SK-N-SH (cell line): ENCODE results near the gene OBP2A. TPM values are rescaled to one million over a fixed set of nuclear protein-coding genes. Genes with fewer than 3 reads are reported as not detected.

Experiments
- CTCF ChIA-PET: fragments of 300-600, 350-600 bp; formaldehyde crosslinking; extraction: SDS; loops from one replicate; lab custom pipeline; 2021; lab: Yijun Ruan, JAX
- POLR2A ChIA-PET: fragments of 350-600 bp; sonication (Branson Sonifier 250); formaldehyde crosslinking; extraction: SDS; loops from one replicate; lab custom pipeline; 2020; ENCODE audit warnings: antibody characterized with exemption, inconsistent platforms; lab: Yijun Ruan, JAX
- DNase-seq: peaks from one replicate; pipeline ENCODE4 v3.0.0; 2012
- H2AFZ ChIP-seq: fragments of 200-600 bp; sonication (generic); 2 replicates; pipeline ENCODE4 v1.8.1; 2016; ENCODE audit warnings: antibody characterized with exemption, mild to moderate bottlenecking, low read depth
- H3F3A ChIP-seq: fragments of 200-600 bp; sonication (generic); replicated peaks from 2 replicates; pipeline ENCODE3; 2016; ENCODE audit warnings: antibody characterized with exemption, mild to moderate bottlenecking; ENCODE audit not compliant: insufficient read depth
- H3K27ac ChIP-seq, 2 experiments: fragments of 200-500 bp in 1 of 2; fragments of 200-600 bp in 1 of 2; sonication (Bioruptor generic) in 1 of 2; sonication (generic), shearing (Covaris generic) in 1 of 2; 2 replicates each; pipeline versions ENCODE4 v1.5.1 to v1.6.1; 2014 to 2016; ENCODE audit warnings: low read depth in 2 of 2, inconsistent platforms in 1 of 2, low read length in 1 of 2, mild to moderate bottlenecking in 1 of 2, mixed read lengths in 1 of 2
- H3K27me3 ChIP-seq: fragments of 200-600 bp; sonication (generic), shearing (Covaris generic); 2 replicates; pipeline ENCODE4 v1.6.1; 2016; ENCODE audit warnings: mixed run types; ENCODE audit not compliant: insufficient read depth
- H3K36me3 ChIP-seq, 2 experiments: fragments of 200-500 bp in 1 of 2; fragments of 200-600 bp in 1 of 2; sonication (Bioruptor generic) in 1 of 2; sonication (generic) in 1 of 2; replicated peaks in 1 of 2; 2 replicates each; pipeline versions ENCODE3 to v1.5.1; 2014 to 2016; ENCODE audit warnings: low read length in 1 of 2, mild to moderate bottlenecking in 1 of 2; ENCODE audit not compliant: insufficient read depth in 2 of 2, control insufficient read depth in 1 of 2
- H3K4me1 ChIP-seq, 2 experiments: fragments of 200-500 bp in 1 of 2; fragments of 200-600 bp in 1 of 2; sonication (Bioruptor generic) in 1 of 2; sonication (generic), shearing (Covaris generic) in 1 of 2; 2 replicates each; pipeline versions ENCODE4 v1.5.1 to v1.6.1; 2014 to 2016; ENCODE audit warnings: low read depth in 1 of 2, low read length in 1 of 2, mixed run types in 1 of 2; ENCODE audit not compliant: insufficient read depth in 2 of 2, control insufficient read depth in 1 of 2
- H3K4me2 ChIP-seq: fragments of 200-600 bp; sonication (generic), shearing (Covaris generic); 2 replicates; pipeline ENCODE4 v1.6.1; 2017; ENCODE audit warnings: mixed run types
- H3K4me3 ChIP-seq, 2 experiments: fragments of 200-500 bp in 1 of 2; fragments of 200-600 bp in 1 of 2; sonication (Bioruptor generic) in 1 of 2; sonication (generic), shearing (Covaris generic) in 1 of 2; 2 replicates each; pipeline versions ENCODE4 v1.5.1 to v1.8.1; 2014 to 2016; ENCODE audit warnings: low read depth in 2 of 2, inconsistent platforms in 1 of 2, low read length in 1 of 2, mild to moderate bottlenecking in 1 of 2, mixed read lengths in 1 of 2, moderate library complexity in 1 of 2
- H3K79me2 ChIP-seq: fragments of 200-600 bp; sonication (generic); 2 replicates; pipeline ENCODE4 v1.8.1; 2017; ENCODE audit warnings: mild to moderate bottlenecking; ENCODE audit not compliant: insufficient read depth
- H3K9ac ChIP-seq: fragments of 200-600 bp; sonication (generic); 2 replicates; pipeline ENCODE4 v1.6.1; 2017; ENCODE audit warnings: mixed run types
- H3K9me2 ChIP-seq: fragments of 200-600 bp; sonication (generic); 2 replicates; pipeline ENCODE4 v1.6.1; 2017; ENCODE audit warnings: mixed run types
- H3K9me3 ChIP-seq: fragments of 200-600 bp; sonication (generic); 2 replicates; pipeline ENCODE4 v1.6.1; 2017; ENCODE audit warnings: mixed run types, mild to moderate bottlenecking, moderate library complexity
- H4K20me1 ChIP-seq: fragments of 200-600 bp; sonication (generic); 2 replicates; pipeline ENCODE4 v1.6.1; 2017; ENCODE audit warnings: mild to moderate bottlenecking, mixed run types; ENCODE audit not compliant: insufficient read depth
- CHD2 ChIP-seq: fragments of 150-350 bp; IDR thresholded peaks from 2 replicates; pipeline ENCODE4 v1.6.1; 2018; ENCODE audit warnings: low read length; ENCODE audit not compliant: partially characterized antibody
- EP300 ChIP-seq, 2 experiments: IDR thresholded peaks; 2 replicates each; pipeline versions ENCODE4 v1.4.0 to v1.6.1; 2012; ENCODE audit warnings: borderline replicate concordance in 1 of 2, low read depth in 1 of 2, low read length in 1 of 2
- EZH2phosphoT487 ChIP-seq: fragments of 200-600 bp; sonication (generic); IDR thresholded peaks from 2 replicates; pipeline ENCODE4 v1.6.1; 2017; ENCODE audit warnings: low read depth, mixed run types, mild to moderate bottlenecking, antibody characterized with exemption, moderate library complexity, borderline replicate concordance
- FOXJ3 ChIP-seq: sonication (generic); formaldehyde crosslinking; IDR thresholded peaks from 2 replicates; pipeline ENCODE4 v1.5.1; 2020; ENCODE audit warnings: mild to moderate bottlenecking, missing genetic modification reagents
- FOXM1 ChIP-seq: IDR thresholded peaks from 2 replicates; pipeline ENCODE4 v1.4.0; 2012; ENCODE audit warnings: low read depth, mild to moderate bottlenecking
- MEF2A ChIP-seq: IDR thresholded peaks from 2 replicates; pipeline ENCODE4 v1.4.0; 2012; ENCODE audit warnings: low read depth, borderline replicate concordance
- SIN3A ChIP-seq: IDR thresholded peaks from 2 replicates; pipeline ENCODE4 v1.6.1; 2012; ENCODE audit warnings: low read depth, mild to moderate bottlenecking, low read length, moderate library complexity, borderline replicate concordance
- SMC3 ChIP-seq: IDR thresholded peaks from 2 replicates; pipeline ENCODE4 v1.6.1; 2012; ENCODE audit warnings: low read depth, low read length, improper control_type of control experiment
- TAF1 ChIP-seq: IDR thresholded peaks from 2 replicates; pipeline ENCODE4 v1.6.1; 2012; ENCODE audit warnings: low read depth, mild to moderate bottlenecking, low read length, moderate library complexity, borderline replicate concordance
- TEAD4 ChIP-seq: IDR thresholded peaks from 2 replicates; pipeline ENCODE4 v1.4.0; 2012; ENCODE audit warnings: mild to moderate bottlenecking, borderline replicate concordance; ENCODE audit not compliant: insufficient read depth
- USF1 ChIP-seq: IDR thresholded peaks from 2 replicates; pipeline ENCODE4 v1.4.0; 2012; ENCODE audit warnings: low read depth, borderline replicate concordance
- WGBS: methylation state at CpG from one replicate; pipeline ENCODE4 v1.1.6; 2017; ENCODE audit warnings: low lambda C conversion rate; 5-methylcytosine and 5-hydroxymethylcytosine counted together
- polyA plus RNA-seq, 3 experiments: library from polyadenylated mRNA; depleted of rRNA; stranded (reverse); fragments of >200 nt; gene quantifications; 2 replicates each; pipeline ENCODE4 v1.2.3, GENCODE V29; 2012
- TF ChIP-seq, protein P1 (sequence below): IDR thresholded peaks from 2 replicates; pipeline ENCODE4 v1.4.0; 2012; ENCODE audit warnings: low read depth
- TF ChIP-seq, protein P2 (sequence below): IDR thresholded peaks from 2 replicates; pipeline ENCODE4 v1.4.0; 2012; ENCODE audit warnings: low read depth, borderline replicate concordance

OBP2A gene
- polyA plus RNA-seq, 1 of the 3 experiments (the other 2 are of a cell fraction), result not detected

DNA sequence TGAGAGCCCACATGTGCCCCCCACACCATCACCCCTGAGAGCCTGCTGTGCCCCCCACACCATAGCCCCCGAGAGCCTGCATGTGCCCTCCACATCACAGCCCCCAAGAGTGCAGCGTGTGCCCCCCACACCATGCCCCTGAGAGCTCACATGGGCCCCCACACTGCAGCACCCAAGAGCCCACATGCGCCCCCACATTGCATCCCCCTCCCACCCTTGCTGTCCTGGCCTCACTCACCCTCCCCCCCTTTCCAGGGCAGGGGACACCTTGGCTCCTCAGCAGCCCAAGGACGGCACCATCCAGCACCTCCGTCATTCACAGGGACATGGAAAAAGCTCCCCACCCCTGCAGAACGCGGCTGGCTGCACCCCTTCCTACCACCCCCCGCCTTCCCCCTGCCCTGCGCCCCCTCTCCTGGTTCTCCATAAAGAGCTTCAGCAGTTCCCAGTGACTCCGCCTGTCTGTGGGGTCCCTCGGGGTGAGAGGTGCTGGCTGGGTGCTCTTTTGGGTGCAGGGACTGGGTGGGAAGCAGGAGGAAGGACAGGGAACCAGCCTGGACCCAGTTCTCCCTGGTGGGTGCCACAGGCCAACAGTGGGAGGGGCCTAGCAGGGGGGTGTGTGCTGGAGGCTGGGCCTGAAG is 19.7 kb upstream of the OBP2A start:
- no peak overlapping the region for H3K9ac ChIP-seq
- TF ChIP-seq, protein P1, sequence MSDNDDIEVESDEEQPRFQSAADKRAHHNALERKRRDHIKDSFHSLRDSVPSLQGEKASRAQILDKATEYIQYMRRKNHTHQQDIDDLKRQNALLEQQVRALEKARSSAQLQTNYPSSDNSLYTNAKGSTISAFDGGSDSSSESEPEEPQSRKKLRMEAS, result no peak
- no peak for TF ChIP-seq USF1
- no peak for TF ChIP-seq SIN3A
- TF ChIP-seq CHD2, result no peak
- no peak for TF ChIP-seq EP300 (IDR thresholded peaks at IDR 0.05; ENCODE audit: borderline replicate concordance in 1 of 2, low read depth in 1 of 2, low read length in 1 of 2)
- TF ChIP-seq MEF2A, result no peak
- TF ChIP-seq, protein P2, sequence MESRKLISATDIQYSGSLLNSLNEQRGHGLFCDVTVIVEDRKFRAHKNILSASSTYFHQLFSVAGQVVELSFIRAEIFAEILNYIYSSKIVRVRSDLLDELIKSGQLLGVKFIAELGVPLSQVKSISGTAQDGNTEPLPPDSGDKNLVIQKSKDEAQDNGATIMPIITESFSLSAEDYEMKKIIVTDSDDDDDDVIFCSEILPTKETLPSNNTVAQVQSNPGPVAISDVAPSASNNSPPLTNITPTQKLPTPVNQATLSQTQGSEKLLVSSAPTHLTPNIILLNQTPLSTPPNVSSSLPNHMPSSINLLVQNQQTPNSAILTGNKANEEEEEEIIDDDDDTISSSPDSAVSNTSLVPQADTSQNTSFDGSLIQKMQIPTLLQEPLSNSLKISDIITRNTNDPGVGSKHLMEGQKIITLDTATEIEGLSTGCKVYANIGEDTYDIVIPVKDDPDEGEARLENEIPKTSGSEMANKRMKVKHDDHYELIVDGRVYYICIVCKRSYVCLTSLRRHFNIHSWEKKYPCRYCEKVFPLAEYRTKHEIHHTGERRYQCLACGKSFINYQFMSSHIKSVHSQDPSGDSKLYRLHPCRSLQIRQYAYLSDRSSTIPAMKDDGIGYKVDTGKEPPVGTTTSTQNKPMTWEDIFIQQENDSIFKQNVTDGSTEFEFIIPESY, result no peak
- no peak for TF ChIP-seq SMC3
- no peak for TF ChIP-seq TEAD4
- no peak for TF ChIP-seq TAF1
- TF ChIP-seq FOXJ3 (CRISPR knock-in tag), result no peak
- TF ChIP-seq EZH2phosphoT487, result no peak
- TF ChIP-seq FOXM1, result no peak
- H3K4me1 ChIP-seq, result no peaks in the 10 kb centered on the region; a peak in 1 of 4 replicates
- no peaks in the 10 kb centered on the region for H3K27me3 ChIP-seq
- H3K36me3 ChIP-seq, result no peaks in the 10 kb centered on the region
- ChIA-PET POLR2A (no interaction called here), CTCF (interaction anchor here (1.6 kb wide), 1 partner anchor 22 kb away, joined by 6 read pairs; no protein-coding TSS in a partner anchor)
- H2AFZ ChIP-seq, result no peak overlapping the region
- no peaks in the 10 kb centered on the region for H3F3A ChIP-seq
- H3K27ac ChIP-seq, result no peak overlapping the region
- no peaks in the 10 kb centered on the region for H3K9me2 ChIP-seq
- no peaks in the 10 kb centered on the region for H3K9me3 ChIP-seq
- WGBS, result 72% methylated on average over 8 of the region's 11 CpGs
- H4K20me1 ChIP-seq, result no peaks in the 10 kb centered on the region
- DNase-seq, result no peak
- no peak overlapping the region for H3K4me2 ChIP-seq
- no peak overlapping the region for H3K4me3 ChIP-seq
- H3K79me2 ChIP-seq, result no peaks in the 10 kb centered on the region
